H1 (cell line): ENCODE data around the gene UBE2O. TPM values are rescaled to one million over a fixed set of nuclear protein-coding genes. Genes with fewer than 3 reads are reported as not detected.

ENCODE experiments used
- PHF8 ChIP-seq: fragments of 200-600 bp; sonication (generic); conservative IDR thresholded peaks from 2 replicates; pipeline ENCODE4 v1.7.1; 2012; ENCODE audit warnings: low read depth, mild to moderate bottlenecking, inconsistent platforms, low read length, moderate library complexity
- polyA plus RNA-seq, 7 experiments: library from polyadenylated mRNA; depleted of rRNA in 3 of 7; stranded (reverse) in 5 of 7; unstranded in 2 of 7; fragments of >200 nt in 5 of 7; fragments of 200-250 nt in 2 of 7; gene quantifications; 1 replicate in 5 of 7; 2 replicates in 1 of 7; 4 replicates in 1 of 7; pipeline versions ENCODE4 v1.2.1 to v1.2.3, GENCODE V29; 2011 to 2013; ENCODE audit warnings: missing spikeins in 2 of 7, mixed read lengths in 2 of 7
- total RNA-seq: library from RNA; stranded (reverse); fragmentation: NEBNext Ultra II Directional; extraction: Animal tissue kit (Norgen Biotek cat#: 25700); gene quantifications from 2 replicates; pipeline ENCODE4 v1.2.1, GENCODE V29; 2021

Gene UBE2O
- total and polyA plus RNA-seq, 2 of the 8 experiments (the other 6 are each of a cell fraction or from before 2014, with no cell fraction given) = 24.4 to 63.0 TPM

DNA sequence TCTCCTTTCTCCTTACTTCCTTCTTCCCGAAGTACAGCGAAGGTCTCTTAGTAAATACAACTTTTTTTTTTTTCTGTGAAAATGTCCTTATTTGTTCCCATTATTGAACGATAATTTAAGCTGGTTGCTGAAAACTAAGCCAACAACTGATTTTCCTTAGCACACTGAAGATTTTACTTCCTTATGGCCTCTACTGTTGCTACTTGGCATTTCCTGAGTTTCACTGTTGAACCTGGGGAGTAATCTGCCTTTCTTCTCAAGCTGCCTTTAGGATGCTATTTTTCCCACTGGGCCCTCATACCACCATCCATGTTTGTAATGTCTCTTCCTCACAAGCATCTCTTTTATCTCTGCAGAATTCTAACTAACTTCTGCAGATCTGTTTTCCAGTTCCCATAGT lies 26.1 kb downstream of the UBE2O start (continued):
- TF ChIP-seq PHF8 = no peak
